CD14-positive monocyte (primary cell): ENCODE results near the gene OLFML1. TPM values are rescaled to one million over a fixed set of nuclear protein-coding genes. Genes with fewer than 3 reads are reported as not detected.

Experiments used
- DNase-seq, 3 donors: peaks; one replicate each; pipeline ENCODE4 v3.0.0-alpha.2; 2011 to 2022
- H2AFZ ChIP-seq: 2 replicates; pipeline ENCODE4 v1.6.0; 2012; ENCODE audit warnings: mild to moderate bottlenecking, low read depth, low read length, inconsistent platforms; ENCODE audit not compliant: insufficient read depth, poor library complexity, severe bottlenecking
- H3K27ac ChIP-seq, 2 donors: 1 replicate in 1 of 2; 2 replicates in 1 of 2; pipeline ENCODE4 v1.5.1; 2012 to 2013; ENCODE audit warnings: low read length in 2 of 2, control low read depth in 1 of 2, inconsistent platforms in 1 of 2, low read depth in 1 of 2, mild to moderate bottlenecking in 1 of 2
- H3K27me3 ChIP-seq, 2 donors: one replicate each; pipeline versions ENCODE4 v1.6.0 to v1.6.1; 2011 to 2013; ENCODE audit warnings: low read length in 2 of 2; ENCODE audit not compliant: control insufficient read depth in 2 of 2, insufficient read depth in 2 of 2
- H3K36me3 ChIP-seq, 2 donors: replicated peaks in 1 of 2; 1 replicate in 1 of 2; 2 replicates in 1 of 2; pipeline versions ENCODE4 v1.5.1 to v1.6.1; 2012 to 2013; ENCODE audit warnings: low read length in 2 of 2, control low read depth in 1 of 2, inconsistent platforms in 1 of 2, mild to moderate bottlenecking in 1 of 2; ENCODE audit not compliant: insufficient read depth in 2 of 2, control insufficient read depth in 1 of 2
- H3K4me1 ChIP-seq, 2 donors: 1 replicate in 1 of 2; 2 replicates in 1 of 2; pipeline versions ENCODE4 v1.5.1 to v1.6.1; 2012 to 2013; ENCODE audit warnings: low read length in 2 of 2, control low read depth in 1 of 2, inconsistent platforms in 1 of 2, mild to moderate bottlenecking in 1 of 2, moderate library complexity in 1 of 2; ENCODE audit not compliant: insufficient read depth in 2 of 2, control insufficient read depth in 1 of 2
- H3K4me2 ChIP-seq: replicated peaks from 2 replicates; pipeline ENCODE3; 2012; ENCODE audit warnings: low read length, moderate library complexity, mild to moderate bottlenecking; ENCODE audit not compliant: poor library complexity, severe bottlenecking; ENCODE audit errors: extremely low read depth
- H3K4me3 ChIP-seq, 3 experiments: fragments of 200-600 bp in 1 of 3; sonication (generic) in 1 of 3; replicated peaks in 1 of 3; 1 replicate in 2 of 3; 2 replicates in 1 of 3; pipeline ENCODE4 v1.5.1; 2011 to 2013; ENCODE audit warnings: low read length in 3 of 3, mild to moderate bottlenecking in 3 of 3, control low read depth in 2 of 3, low read depth in 2 of 3, inconsistent platforms in 1 of 3, moderate library complexity in 1 of 3
- H3K79me2 ChIP-seq: 2 replicates; pipeline ENCODE4 v1.6.0; 2012; ENCODE audit warnings: mild to moderate bottlenecking, control low read depth, inconsistent platforms, low read length, moderate library complexity; ENCODE audit not compliant: insufficient read depth
- H3K9ac ChIP-seq: 2 replicates; pipeline ENCODE4 v1.6.0; 2017; ENCODE audit warnings: low read length, mild to moderate bottlenecking; ENCODE audit not compliant: insufficient read depth, poor library complexity, severe bottlenecking
- H3K9me3 ChIP-seq, 2 donors: replicated peaks in 1 of 2; 1 replicate in 1 of 2; 2 replicates in 1 of 2; pipeline versions ENCODE4 v1.5.1 to v1.6.1; 2012 to 2013; ENCODE audit warnings: low read length in 2 of 2, control low read depth in 1 of 2; ENCODE audit not compliant: control insufficient read depth in 1 of 2, insufficient read depth in 1 of 2
- H4K20me1 ChIP-seq: 2 replicates; pipeline ENCODE4 v1.6.0; 2012; ENCODE audit warnings: mild to moderate bottlenecking, low read length, control low read depth, moderate library complexity; ENCODE audit not compliant: insufficient read depth
- H3K27ac Mint-ChIP-seq, 7 donors: one replicate each; pipeline ENCODE4 v1.8.0; 2020; ENCODE audit warnings: mild to moderate bottlenecking in 7 of 7, mixed read lengths in 7 of 7, moderate library complexity in 6 of 7, inconsistent platforms in 2 of 7
- H3K27me3 Mint-ChIP-seq, 3 donors: one replicate each; pipeline ENCODE4 v1.8.0; 2021 to 2022; ENCODE audit warnings: low read depth in 3 of 3, mild to moderate bottlenecking in 3 of 3, mixed read lengths in 3 of 3, moderate library complexity in 3 of 3, inconsistent platforms in 1 of 3
- H3K36me3 Mint-ChIP-seq, 2 donors: one replicate each; pipeline ENCODE4 v1.8.0; 2020; ENCODE audit warnings: mixed read lengths in 2 of 2, inconsistent platforms in 1 of 2, mild to moderate bottlenecking in 1 of 2
- H3K4me1 Mint-ChIP-seq: one replicate; pipeline ENCODE4 v1.8.0; 2020; ENCODE audit warnings: mild to moderate bottlenecking, mixed read lengths
- H3K4me3 Mint-ChIP-seq, 2 donors: one replicate each; pipeline ENCODE4 v1.8.0; 2020; ENCODE audit warnings: mild to moderate bottlenecking in 2 of 2, mixed read lengths in 2 of 2, moderate library complexity in 1 of 2
- H3K9me3 Mint-ChIP-seq, 7 donors: one replicate each; pipeline ENCODE4 v1.8.0; 2020 to 2022; ENCODE audit warnings: mixed read lengths in 7 of 7, mild to moderate bottlenecking in 6 of 7, moderate library complexity in 6 of 7, inconsistent platforms in 2 of 7
- CTCF ChIP-seq: fragments of 200-600 bp; IDR thresholded peaks from one replicate; pipeline ENCODE4 v1.8.0; 2022; ENCODE audit warnings: antibody characterized with exemption, mild to moderate bottlenecking
- WGBS: methylation state at CpG from one replicate; pipeline ENCODE4 v1.1.5; 2013; ENCODE audit warnings: missing lambda C conversion rate; ENCODE audit not compliant: insufficient coverage; 5-methylcytosine and 5-hydroxymethylcytosine counted together
- intact Hi-C, 2 donors: fragments of 100-400 bp; cut with micrococcal nuclease; formaldehyde crosslinking; loops; one replicate each; pipeline versions ENCODE4 v1.15.0 to v1.15.1; 2023
- polyA plus RNA-seq, 3 donors: library from polyadenylated mRNA; depleted of rRNA in 1 of 3; unstranded in 2 of 3; stranded (reverse) in 1 of 3; fragments of 300-500 nt in 2 of 3; fragments of >200 nt in 1 of 3; fragmentation: Illumina TruSeq in 2 of 3; gene quantifications; 1 replicate in 2 of 3; 2 replicates in 1 of 3; pipeline ENCODE4 v1.2.3, GENCODE V29; 2012 to 2021

Gene OLFML1
- polyA plus RNA-seq, 3 donors: 0.11 to 0.17 TPM; not detected in 1

- H3K9me3 ChIP-seq: no peaks in the 10 kb centered on the region
- peaks cover 0 to 8% (median 0%) of the 10 kb centered on the region in 7 donors for H3K9me3 Mint-ChIP-seq
- H2AFZ ChIP-seq: no peak overlapping the region
- H3K4me1 Mint-ChIP-seq: peaks cover 39% of the 10 kb centered on the region
- peaks cover 11 to 26% of the 10 kb centered on the region in 2 donors for H3K36me3 Mint-ChIP-seq
- no peak for TF ChIP-seq CTCF
- H3K79me2 ChIP-seq: peaks cover 84% of the 10 kb centered on the region
- 96% methylated on average over 19 of the region's 23 CpGs for WGBS
- no peak overlapping the region for H3K9ac ChIP-seq
- peaks cover 60% of the 10 kb centered on the region for H4K20me1 ChIP-seq
- H3K4me3 ChIP-seq: no peak overlapping the region
- H3K4me2 ChIP-seq: no peak overlapping the region
- peaks cover 74 to 79% of the 10 kb centered on the region in 2 donors for H3K4me1 ChIP-seq
- intact Hi-C loops: loop anchor here (10.0 kb wide), 3 partner anchors 56 to 76 kb away; no protein-coding TSS in a partner anchor
- peak overlapping the region in 2 of 7 donors; percentile 3 to 5 for H3K27ac Mint-ChIP-seq
- no peak overlapping the region for H3K4me3 Mint-ChIP-seq
- peaks cover 0 to 6% (median 5%) of the 10 kb centered on the region in 3 donors for H3K27me3 Mint-ChIP-seq
- no peak overlapping the region for H3K27ac ChIP-seq
- no peak for DNase-seq
- H3K36me3 ChIP-seq: no peaks in the 10 kb centered on the region
- no peaks in the 10 kb centered on the region for H3K27me3 ChIP-seq
These were observed 33.7 kb downstream of the OLFML1 start for GRCh38 chr11:7518811-7519562.

- Histone ChIP-seq H3K79me2 (peaks cover 74% of the 10 kb centered on the region), H3K27me3 (no peaks in the 10 kb centered on the region), H3K27ac (peak overlapping the region; percentile 54 to 83), H3K4me2 (peak overlapping the region; percentile 35), H3K4me1 (peaks cover 75 to 78% of the 10 kb centered on the region in 2 donors), H3K4me3 (peak overlapping the region in 1 of 3 experiments; percentile 39), H3K9me3 (no peaks in the 10 kb centered on the region), H3K9ac (peak overlapping the region; percentile 1), H4K20me1 (peaks cover 66% of the 10 kb centered on the region), H3K36me3 (no peaks in the 10 kb centered on the region), H2AFZ (no peak overlapping the region)
- WGBS: 75% methylated on average over 13 of the region's 18 CpGs
- peak overlapping the region in 4 of 7 donors; percentile 50 to 80 (median 58) for H3K27ac Mint-ChIP-seq
- H3K27me3 Mint-ChIP-seq: peaks cover 0 to 6% (median 2%) of the 10 kb centered on the region in 3 donors
- no peak overlapping the region for H3K4me3 Mint-ChIP-seq
- peaks cover 30% of the 10 kb centered on the region for H3K4me1 Mint-ChIP-seq
- peaks cover 0 to 8% (median 0%) of the 10 kb centered on the region in 7 donors for H3K9me3 Mint-ChIP-seq
- peaks cover 16 to 32% of the 10 kb centered on the region in 2 donors for H3K36me3 Mint-ChIP-seq
- DNase-seq: no peak
- intact Hi-C loops: loop anchor here in 1 of 2 donors (5.0 kb wide), 1 partner anchor 72 kb away; no protein-coding TSS in a partner anchor
- TF ChIP-seq CTCF: no peak
These were observed 35.0 kb downstream of the OLFML1 start for GRCh38 chr11:7520011-7520942.
